ENCODE measurements around the gene POLD2. TPM values are rescaled to one million over a fixed set of nuclear protein-coding genes. Genes with fewer than 3 reads are reported as not detected.

POLD2 gene
- total and polyA plus RNA-seq, 2 of the 8 experiments (the other 6 are each of a cell fraction or from before 2014, with no cell fraction given): 148 to 214 TPM

DNA sequence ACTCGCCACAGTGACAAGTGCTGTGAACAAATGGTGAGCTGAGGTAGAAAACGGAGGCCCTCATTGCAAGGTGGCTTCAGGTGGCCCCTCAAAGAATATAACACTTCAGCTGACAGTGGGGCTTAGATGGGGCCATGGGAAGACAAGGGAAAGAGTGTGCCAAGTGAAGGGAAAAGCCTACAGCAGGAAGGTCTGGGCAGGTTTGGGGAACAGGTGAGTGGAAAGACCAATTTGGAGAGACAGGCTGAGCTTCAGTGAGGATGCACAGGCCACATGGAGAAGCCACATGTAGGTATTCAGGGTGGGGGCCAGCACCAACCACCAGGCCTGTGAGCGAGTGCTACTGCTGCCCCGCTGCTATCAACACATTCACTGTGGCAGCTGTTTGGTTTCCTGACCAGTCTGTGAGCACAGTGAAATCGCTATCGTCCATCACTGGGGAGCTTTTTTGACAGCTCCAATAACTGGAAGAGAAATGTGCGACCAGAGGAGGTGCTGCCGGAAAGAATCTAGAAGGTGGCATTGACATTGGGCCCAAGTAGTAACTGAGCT, 3.4 kb downstream of the POLD2 start:
- Histone ChIP-seq H3K27ac (ENCODE audit: low read depth, low read length) (no peak overlapping the region), H4K20me1 (replicated peaks in 1 of 2; ENCODE audit: control insufficient read depth in 1 of 2, insufficient read depth in 2 of 2, low read length in 2 of 2) (peaks cover 5 to 6% of the 10 kb centered on the region in 2 experiments), H3K4ac (replicated peaks; ENCODE audit: insufficient read length, low read depth, low read length) (no peak overlapping the region), H2BK15ac (ENCODE audit: low read length) (no peak overlapping the region), H3K36me3 (ENCODE audit: control insufficient read depth in 2 of 4, insufficient read depth in 4 of 4, low read length in 3 of 4) (peaks cover 19 to 57% (median 30%) of the 10 kb centered on the region in 4 experiments; a peak in 7 of 8 replicates), H3K9ac (replicated peaks in 1 of 4; ENCODE audit: extremely low read depth in 1 of 4, low read depth in 3 of 4, low read length in 3 of 4) (no peak overlapping the region), H3K79me1 (ENCODE audit: low read depth, low read length) (peaks cover 10% of the 10 kb centered on the region), H3K9me3 (ENCODE audit: insufficient read depth in 2 of 2, low read depth in 1 of 2, low read length in 1 of 2) (no peaks in the 10 kb centered on the region), H4K91ac (replicated peaks; ENCODE audit: insufficient read length, low read length) (no peak overlapping the region), H2AFZ (ENCODE audit: low read length) (no peak overlapping the region), H3K14ac (ENCODE audit: insufficient read length) (no peak overlapping the region), H2BK120ac (replicated peaks; ENCODE audit: low read depth, low read length) (no peak overlapping the region), H3K56ac (replicated peaks; ENCODE audit: insufficient read length, low read depth, low read length) (no peak overlapping the region), H4K8ac (ENCODE audit: extremely low read depth, insufficient read depth, low read length) (no peak overlapping the region), H4K5ac (ENCODE audit: insufficient read length, low read depth, low read length) (no peak overlapping the region), H3K18ac (ENCODE audit: extremely low read depth, low read length) (no peak overlapping the region), H3K23ac (ENCODE audit: insufficient read length) (no peak overlapping the region), H3K4me3 (ENCODE audit: extremely low read depth in 1 of 4, insufficient read depth in 2 of 4, low read depth in 3 of 4, low read length in 4 of 4) (no peak overlapping the region), H3K79me2 (ENCODE audit: control insufficient read depth in 1 of 2, insufficient read depth in 2 of 2, low read length in 2 of 2) (peaks cover 3 to 16% of the 10 kb centered on the region in 2 experiments; a peak in 3 of 4 replicates), H2BK20ac (ENCODE audit: low read length) (no peak overlapping the region), H3K23me2 (ENCODE audit: low read depth, low read length) (peaks cover 9% of the 10 kb centered on the region), H2BK5ac (ENCODE audit: low read depth, low read length) (no peak overlapping the region), H3K4me1 (replicated peaks in 1 of 4; ENCODE audit: control insufficient read depth in 3 of 4, insufficient read depth in 4 of 4, low read length in 3 of 4) (peaks cover 0 to 7% (median 3%) of the 10 kb centered on the region in 4 experiments; a peak in 4 of 7 replicates), H3K27me3 (replicated peaks in 1 of 4; ENCODE audit: control insufficient read depth in 3 of 4, extremely low read depth in 1 of 4, insufficient read depth in 3 of 4, low read length in 3 of 4) (peaks cover 0 to 2% (median 0%) of the 10 kb centered on the region in 4 experiments; a peak in 3 of 7 replicates), H2AK5ac (ENCODE audit: low read depth, low read length) (no peak overlapping the region), H3K4me2 (ENCODE audit: insufficient read depth in 1 of 2, low read depth in 2 of 2, low read length in 2 of 2) (no peak overlapping the region), H2BK12ac (ENCODE audit: low read depth, low read length) (no peak overlapping the region)
- ChIA-PET CTCF (ENCODE audit: partially characterized antibody) (interaction anchor here (1.3 kb wide), 2 partner anchors 10 to 12 kb away, joined by 4 to 8 read pairs; no protein-coding TSS in a partner anchor), POLR2A (ENCODE audit: partially characterized antibody) (interaction anchor here (0.9 to 2.1 kb wide), 5 partner anchors 9 to 97 kb away, joined by 3 to 6 read pairs (median 4); no protein-coding TSS in a partner anchor)
- 90% methylated on average over 8 of the region's 8 CpGs; no CpG with 5 or more reads in 1 of the 2 experiments for WGBS, 2 experiments (ENCODE audit: extremely low coverage in 1 of 2, insufficient coverage in 1 of 2, insufficient read length in 1 of 2, insufficient replicate concordance in 2 of 2, low coverage in 1 of 2, low lambda C conversion rate in 2 of 2, missing lambda C conversion rate in 1 of 2)
- TF ChIP-seq, protein P1, sequence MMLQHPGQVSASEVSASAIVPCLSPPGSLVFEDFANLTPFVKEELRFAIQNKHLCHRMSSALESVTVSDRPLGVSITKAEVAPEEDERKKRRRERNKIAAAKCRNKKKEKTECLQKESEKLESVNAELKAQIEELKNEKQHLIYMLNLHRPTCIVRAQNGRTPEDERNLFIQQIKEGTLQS (IDR thresholded peaks at IDR 0.05; ENCODE audit: insufficient read depth, low read depth, low read length): no peak
- TF ChIP-seq TBP (IDR thresholded peaks at IDR 0.05; ENCODE audit: low read depth, low read length): no peak
- no peak for TF ChIP-seq SP1 (IDR thresholded peaks at IDR 0.05; ENCODE audit: low read depth, low read length)
- no peak for TF ChIP-seq MAFK (IDR thresholded peaks at IDR 0.05; ENCODE audit: low read depth, low read length)
- TF ChIP-seq BRCA1 (IDR thresholded peaks at IDR 0.05; ENCODE audit: low read depth, low read length): no peak
- TF ChIP-seq TAF1 (IDR thresholded peaks at IDR 0.05; ENCODE audit: low read depth, low read length): no peak
- no peak for FAIRE-seq
- no peak for DNase-seq (ENCODE audit: low read depth in 1 of 2, low spot score in 2 of 2)

Data from H1 (cell line).